HEK293 (cell line): ENCODE data around the gene SMARCD2.
"Not testable (repeated sequence)": the region's sequence is repeated elsewhere in the genome, so short reads cannot be mapped to it uniquely, and the experiment has no call there.

Experiments
- CTCF ChIA-PET: fragments of 350-600 bp; formaldehyde crosslinking; extraction: SDS; loops from one replicate; lab custom pipeline; 2021; ENCODE audit warnings: antibody characterized with exemption; lab: Yijun Ruan, JAX
- POLR2A ChIA-PET: fragments of 300-600 bp; formaldehyde crosslinking; extraction: SDS; loops from one replicate; lab custom pipeline; 2020; ENCODE audit warnings: antibody characterized with exemption, inconsistent platforms; lab: Yijun Ruan, JAX
- H3K27ac ChIP-seq: fragments of 200-500 bp; sonication (Bioruptor generic); 2 replicates; pipeline ENCODE4 v1.5.1; 2014; ENCODE audit warnings: low read depth, low read length, control low read depth, inconsistent platforms; ENCODE audit errors: extremely low read depth
- H3K36me3 ChIP-seq, 2 experiments: fragments of 200-500 bp in 1 of 2; sonication (Bioruptor generic) in 1 of 2; 1 replicate in 1 of 2; 2 replicates in 1 of 2; pipeline ENCODE4 v1.5.1; 2014 to 2017; ENCODE audit warnings: inconsistent platforms in 2 of 2, low read length in 2 of 2; ENCODE audit not compliant: control insufficient read depth in 2 of 2, insufficient read depth in 1 of 2
- H3K4me1 ChIP-seq: fragments of 200-500 bp; sonication (Bioruptor generic); 2 replicates; pipeline ENCODE4 v1.5.1; 2014; ENCODE audit warnings: mild to moderate bottlenecking, low read length, inconsistent platforms; ENCODE audit not compliant: control insufficient read depth, insufficient read depth
- H3K4me3 ChIP-seq: 2 replicates; pipeline ENCODE4 v1.5.1; 2011; ENCODE audit warnings: low read depth, mild to moderate bottlenecking, control low read depth, low read length, moderate library complexity
- H3K9me3 ChIP-seq: fragments of 200-500 bp; sonication (Bioruptor generic); 2 replicates; pipeline ENCODE4 v1.5.1; 2014; ENCODE audit warnings: low read depth, low read length, inconsistent platforms; ENCODE audit not compliant: control insufficient read depth, insufficient read depth
- EGR2 ChIP-seq: fragments of 450-650 bp; formaldehyde crosslinking; IDR thresholded peaks from 2 replicates; pipeline ENCODE4 v1.5.1; 2016; ENCODE audit warnings: low read depth, missing biosample characterization, missing genetic modification characterization
- RBAK ChIP-seq: fragments of 450-650 bp; formaldehyde crosslinking; IDR thresholded peaks from 2 replicates; pipeline ENCODE4 v1.5.1; 2016; ENCODE audit warnings: missing biosample characterization, missing genetic modification characterization
- ZFHX2 ChIP-seq: fragments of 450-650 bp; formaldehyde crosslinking; conservative IDR thresholded peaks from 2 replicates; pipeline ENCODE4 v1.5.1; 2016; ENCODE audit warnings: missing biosample characterization, missing genetic modification characterization
- ZFP41 ChIP-seq: fragments of 450-650 bp; formaldehyde crosslinking; IDR thresholded peaks from 2 replicates; pipeline ENCODE4 v1.5.1; 2016; ENCODE audit warnings: missing biosample characterization, missing genetic modification characterization, borderline replicate concordance
- ZFP69B ChIP-seq: fragments of 450-650 bp; formaldehyde crosslinking; IDR thresholded peaks from 2 replicates; pipeline ENCODE4 v1.5.1; 2016; ENCODE audit warnings: missing biosample characterization, missing genetic modification characterization
- ZNF2 ChIP-seq: fragments of 450-650 bp; formaldehyde crosslinking; IDR thresholded peaks from 2 replicates; pipeline ENCODE4 v1.5.1; 2016; ENCODE audit warnings: missing biosample characterization, missing genetic modification characterization
- ZNF311 ChIP-seq: fragments of 450-650 bp; formaldehyde crosslinking; IDR thresholded peaks from 2 replicates; pipeline ENCODE4 v1.5.1; 2017; ENCODE audit warnings: missing biosample characterization, missing genetic modification characterization, borderline replicate concordance
- ZNF341 ChIP-seq: fragments of 450-650 bp; formaldehyde crosslinking; IDR thresholded peaks from 2 replicates; pipeline ENCODE4; 2016; ENCODE audit warnings: low read depth, missing biosample characterization, missing genetic modification characterization
- ZNF654 ChIP-seq: fragments of 450-650 bp; formaldehyde crosslinking; IDR thresholded peaks from 2 replicates; pipeline ENCODE4 v1.5.1; 2016; ENCODE audit warnings: low read depth, missing biosample characterization, missing genetic modification characterization
- TF ChIP-seq, protein P1 (sequence below): fragments of 450-650 bp; formaldehyde crosslinking; IDR thresholded peaks from 2 replicates; pipeline ENCODE4 v1.5.1; 2016; ENCODE audit warnings: missing biosample characterization, missing genetic modification characterization

Gene SMARCD2

DNA sequence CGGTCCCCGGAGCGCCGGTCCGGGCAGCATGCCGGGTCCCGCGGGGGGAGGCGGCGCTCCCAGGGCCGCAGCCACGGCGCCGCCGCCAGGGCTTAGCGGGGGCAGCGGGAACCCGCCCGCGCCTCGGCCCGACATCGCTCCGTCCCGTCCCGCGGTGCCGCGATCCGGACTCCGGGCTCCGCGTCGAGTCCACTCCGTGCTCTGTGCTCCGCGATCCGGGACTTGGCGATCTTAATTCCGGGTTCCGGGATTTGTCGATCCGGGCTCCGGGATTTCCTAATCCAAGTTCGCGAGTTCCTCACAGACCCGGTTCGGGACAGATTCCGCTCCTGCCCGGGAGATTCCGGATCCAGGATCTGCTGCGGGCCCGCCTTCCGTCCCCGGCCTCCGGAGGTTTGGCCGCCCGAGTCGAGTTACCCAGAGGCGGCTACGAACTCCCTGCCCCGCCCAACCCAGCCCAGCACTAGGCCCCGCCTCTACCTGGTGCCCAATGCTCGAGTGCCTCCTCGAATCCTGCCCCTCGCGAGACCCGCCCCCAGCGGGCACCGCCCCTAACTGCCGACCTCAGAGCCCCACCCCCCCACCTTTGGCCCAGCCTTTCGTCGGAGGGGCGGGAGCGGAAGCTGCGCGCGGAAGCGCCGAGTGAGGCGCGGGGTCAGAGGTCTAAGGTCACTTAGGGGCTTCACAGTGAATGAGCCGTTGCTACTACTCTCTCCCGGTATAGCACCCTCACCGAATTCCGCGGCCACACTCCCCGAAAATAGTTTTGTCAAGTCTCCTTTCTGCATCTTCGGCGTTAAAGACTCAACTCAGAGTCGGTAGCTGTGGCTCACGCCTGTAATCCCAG lies at the start of gene SMARCD2 (continued):
- no peak for TF ChIP-seq ZFP41 (tag by site-specific recombination)
- no peak for TF ChIP-seq ZNF341 (tag by site-specific recombination)
- TF ChIP-seq ZNF311: no peak

DNA sequence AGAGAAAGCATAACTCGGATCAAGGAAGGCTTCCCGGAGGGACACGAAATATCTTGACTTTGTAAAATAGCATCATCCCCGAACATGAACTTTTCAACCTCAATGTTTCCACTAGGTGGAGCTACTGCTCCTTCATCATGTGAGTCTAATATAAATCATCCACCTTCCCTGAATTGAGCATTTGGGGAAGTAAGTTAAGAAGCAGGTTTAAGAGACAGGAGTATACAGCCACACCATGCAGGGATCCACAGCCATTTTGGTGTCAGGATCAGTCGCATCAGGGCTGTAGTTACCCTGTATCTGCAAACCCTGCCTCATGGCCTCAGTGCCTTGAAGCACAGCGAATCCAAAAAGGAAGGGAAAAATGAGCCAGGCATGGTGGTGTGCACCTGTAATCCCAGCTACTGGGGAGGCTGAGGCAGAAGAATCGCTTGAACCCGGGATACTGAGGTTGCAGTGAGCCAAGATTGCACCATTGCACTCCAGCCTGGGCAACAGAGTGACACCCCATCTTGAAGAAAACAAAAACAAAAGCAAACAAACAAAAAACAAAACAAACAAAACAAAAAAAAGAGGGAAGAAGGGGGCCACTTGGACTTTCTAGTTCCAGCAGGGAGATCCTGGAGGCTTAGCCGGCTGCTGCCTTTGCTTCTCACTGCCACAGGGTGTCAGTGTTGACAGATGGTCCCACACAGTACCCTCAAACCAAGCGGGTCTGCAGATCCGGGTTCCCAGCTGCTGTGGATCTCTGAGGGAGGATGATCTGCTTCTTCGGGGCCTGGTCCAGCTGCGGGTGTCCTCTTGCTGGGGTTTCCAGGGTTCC lies 46.8 kb upstream of the SMARCD2 start:
- not testable (repeated sequence) for H3K4me3 ChIP-seq, H3K27ac ChIP-seq, H3K9me3 ChIP-seq, H3K36me3 ChIP-seq, H3K4me1 ChIP-seq
- CTCF ChIA-PET: interaction anchor here (0.7 to 2.6 kb wide), 12 partner anchors 9 to 394 kb away, joined by 3 to 16 read pairs (median 4); partner anchors contain the start of gene CSHL1
- TF ChIP-seq ZNF2 (tag by site-specific recombination): 0 out of 2 replicates have a peak, but pooled peaks have one; percentile 34
- peak; percentile 39 for TF ChIP-seq ZNF654 (tag by site-specific recombination)
- TF ChIP-seq, protein P1, sequence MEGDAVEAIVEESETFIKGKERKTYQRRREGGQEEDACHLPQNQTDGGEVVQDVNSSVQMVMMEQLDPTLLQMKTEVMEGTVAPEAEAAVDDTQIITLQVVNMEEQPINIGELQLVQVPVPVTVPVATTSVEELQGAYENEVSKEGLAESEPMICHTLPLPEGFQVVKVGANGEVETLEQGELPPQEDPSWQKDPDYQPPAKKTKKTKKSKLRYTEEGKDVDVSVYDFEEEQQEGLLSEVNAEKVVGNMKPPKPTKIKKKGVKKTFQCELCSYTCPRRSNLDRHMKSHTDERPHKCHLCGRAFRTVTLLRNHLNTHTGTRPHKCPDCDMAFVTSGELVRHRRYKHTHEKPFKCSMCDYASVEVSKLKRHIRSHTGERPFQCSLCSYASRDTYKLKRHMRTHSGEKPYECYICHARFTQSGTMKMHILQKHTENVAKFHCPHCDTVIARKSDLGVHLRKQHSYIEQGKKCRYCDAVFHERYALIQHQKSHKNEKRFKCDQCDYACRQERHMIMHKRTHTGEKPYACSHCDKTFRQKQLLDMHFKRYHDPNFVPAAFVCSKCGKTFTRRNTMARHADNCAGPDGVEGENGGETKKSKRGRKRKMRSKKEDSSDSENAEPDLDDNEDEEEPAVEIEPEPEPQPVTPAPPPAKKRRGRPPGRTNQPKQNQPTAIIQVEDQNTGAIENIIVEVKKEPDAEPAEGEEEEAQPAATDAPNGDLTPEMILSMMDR: peak; percentile 48; the same call in 1 of the 2 replicates
- POLR2A ChIA-PET: interaction anchor here (0.8 kb wide), 1 partner anchor 257 kb away, joined by 4 read pairs; no protein-coding TSS in a partner anchor

DNA sequence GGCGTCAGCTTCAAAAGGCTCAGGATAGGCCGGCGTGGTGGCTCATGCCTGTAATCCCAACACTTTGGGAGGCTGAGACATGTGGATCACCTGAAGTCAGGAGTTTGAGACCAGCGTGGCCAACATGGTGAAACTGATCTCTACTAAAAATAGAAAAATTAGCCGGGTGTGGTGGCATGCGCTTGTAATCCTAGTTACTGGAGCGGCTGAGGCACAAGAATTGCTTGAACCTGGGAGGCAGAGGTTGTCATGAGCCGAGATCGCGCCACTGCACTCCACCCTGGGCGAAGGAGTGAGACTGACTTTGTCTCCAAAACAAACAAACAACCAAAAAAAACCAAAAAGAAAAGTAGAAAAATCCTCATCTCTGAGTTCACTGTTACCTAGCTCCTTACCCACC lies 42.6 kb upstream of the SMARCD2 start:
- H3K36me3 ChIP-seq, H3K4me1 ChIP-seq, H3K4me3 ChIP-seq, POLR2A ChIA-PET, H3K9me3 ChIP-seq, CTCF ChIA-PET, H3K27ac ChIP-seq: not testable (repeated sequence)

DNA sequence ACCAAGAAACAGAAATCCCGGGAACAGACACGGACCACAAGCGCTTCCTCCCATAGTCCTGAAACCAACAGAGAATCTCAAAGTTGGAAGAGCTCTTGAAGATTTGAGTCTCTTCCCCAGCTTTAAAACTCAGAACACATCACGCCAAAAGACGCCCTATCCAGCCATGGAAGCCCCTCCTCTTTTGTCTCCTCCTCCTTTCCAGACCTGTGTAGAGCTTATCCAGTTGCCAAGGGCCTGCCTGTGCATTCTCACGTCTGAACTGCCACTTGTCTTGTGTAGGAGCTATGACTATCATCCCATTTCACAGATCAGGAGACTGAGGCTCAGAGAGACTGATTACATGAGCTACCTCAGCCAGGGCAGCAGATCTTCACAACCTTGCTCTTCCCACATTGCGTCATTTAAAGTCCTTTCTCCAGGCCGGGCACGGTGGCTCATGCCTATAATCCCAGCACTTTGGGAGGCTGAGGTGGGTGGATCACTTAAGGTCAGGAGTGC lies 40.2 kb upstream of the SMARCD2 start:
- ChIA-PET CTCF (interaction anchor here (0.6 to 2.9 kb wide), 8 partner anchors 13 to 64 kb away, joined by 3 to 10 read pairs (median 5); partner anchors contain the start of gene CSHL1), POLR2A (interaction anchor here (1.6 kb wide), 1 partner anchor 39 kb away, joined by 4 read pairs; no protein-coding TSS in a partner anchor)
- not testable (repeated sequence) for H3K36me3 ChIP-seq, H3K4me3 ChIP-seq, H3K4me1 ChIP-seq, H3K27ac ChIP-seq, H3K9me3 ChIP-seq

DNA sequence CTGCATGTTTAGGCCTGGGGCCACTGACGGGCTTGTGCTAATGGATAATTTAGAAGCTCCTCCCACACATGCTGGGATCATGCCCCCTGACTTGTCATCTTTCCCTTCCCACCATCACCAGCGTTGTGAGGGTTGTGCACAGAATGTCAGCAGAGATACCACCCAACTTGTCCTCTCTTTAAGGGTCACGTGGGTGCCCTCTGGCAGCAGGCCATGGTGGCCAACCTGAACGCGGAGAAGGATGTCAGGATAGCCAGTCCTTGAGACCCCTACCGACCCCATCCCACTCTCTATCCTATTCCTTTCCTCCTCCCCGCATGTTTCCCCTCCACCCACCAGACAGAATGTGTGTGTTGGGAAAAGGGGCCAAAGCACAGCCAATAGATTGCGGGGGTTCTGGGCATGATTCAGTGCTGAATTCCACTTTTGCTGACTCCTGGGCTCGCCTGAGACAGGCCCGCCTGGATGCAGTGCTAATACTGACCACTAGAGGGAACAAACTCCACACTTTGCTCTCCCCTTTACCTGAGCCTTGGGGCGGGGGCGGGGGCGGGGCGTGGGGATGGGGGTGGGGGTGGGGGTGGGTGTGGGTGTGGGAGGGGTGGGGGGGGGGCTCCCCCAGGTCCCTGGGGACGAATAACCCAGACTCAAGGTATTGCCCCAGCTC lies 39.6 kb upstream of the SMARCD2 start, which contains the start of gene GH2:
Gene GH2 (minus strand): TSS at position 10 of the 667 bp plus-strand sequence. CDS start 143 bp downstream, outside the sequence.
- Histone ChIP-seq H3K27ac (no peak within 1 kb of the TSS), H3K9me3 (no peaks in the 10 kb centered on the region), H3K4me3 (no peak within 1 kb of the TSS), H3K4me1 (no peaks in the 10 kb centered on the region), H3K36me3 (no peaks in the 10 kb centered on the region)
- POLR2A ChIA-PET: no interaction called here
- CTCF ChIA-PET: interaction anchor here (0.7 to 2.9 kb wide), 6 partner anchors 12 to 33 kb away, joined by 3 to 10 read pairs (median 6); no protein-coding TSS in a partner anchor
- TF ChIP-seq ZFHX2 (tag by site-specific recombination) (peak; percentile 30), ZFP69B (tag by site-specific recombination) (no peak), EGR2 (tag by site-specific recombination) (0 out of 2 replicates have a peak, but pooled peaks have one; percentile 25), RBAK (no peak)

DNA sequence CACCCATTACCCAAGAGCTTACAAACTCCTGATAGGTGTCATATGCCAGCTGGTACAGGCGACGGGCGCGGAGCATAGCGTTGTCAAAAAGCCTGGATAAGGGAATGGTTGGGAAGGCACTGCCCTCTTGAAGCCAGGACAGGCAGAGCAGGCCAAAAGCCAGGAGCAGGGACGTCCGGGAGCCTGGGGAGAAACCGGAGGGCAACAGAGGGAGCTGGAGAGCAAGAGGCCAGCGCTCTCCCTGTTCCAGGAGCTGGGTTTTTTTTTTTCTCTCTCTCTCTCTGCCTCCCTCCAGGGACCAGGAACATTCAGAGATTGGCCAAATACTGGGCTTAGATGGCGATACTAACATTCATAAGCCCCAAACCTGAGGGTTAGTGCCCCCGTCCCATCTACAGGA lies 38.9 kb upstream of the SMARCD2 start:
- H3K27ac ChIP-seq, H3K4me3 ChIP-seq, H3K36me3 ChIP-seq, H3K9me3 ChIP-seq, POLR2A ChIA-PET, H3K4me1 ChIP-seq: not testable (repeated sequence)
- CTCF ChIA-PET: interaction anchor here (0.9 to 2.9 kb wide), 5 partner anchors 9 to 33 kb away, joined by 3 to 10 read pairs (median 3); no protein-coding TSS in a partner anchor
